HAP-1 (cell line): Measurements from ENCODE around the gene GRPEL1.

ENCODE experiments used
- DNase-seq, 2 experiments: peaks; one replicate each; pipeline ENCODE4 v3.0.0-alpha.2; 2016 to 2020; ENCODE audit warnings: low spot score in 2 of 2
- H3K27me3 ChIP-seq: fragments of 250-450 bp; sonication (Bioruptor Pico); 2 replicates; pipeline ENCODE4 v1.5.1; 2020; ENCODE audit warnings: low read depth, mild to moderate bottlenecking, moderate library complexity
- H3K36me3 ChIP-seq: fragments of 250-450 bp; sonication (Bioruptor Pico); replicated peaks from 2 replicates; pipeline ENCODE4 v1.5.1; 2020; ENCODE audit warnings: mild to moderate bottlenecking
- H3K4me1 ChIP-seq: fragments of 250-450 bp; sonication (Bioruptor Pico); 2 replicates; pipeline ENCODE4 v1.5.1; 2020; ENCODE audit warnings: mild to moderate bottlenecking
- H3K4me3 ChIP-seq: fragments of 250-450 bp; sonication (Bioruptor Pico); 2 replicates; pipeline ENCODE4 v1.5.1; 2020; ENCODE audit warnings: mild to moderate bottlenecking, moderate library complexity
- H3K9me3 ChIP-seq: fragments of 250-450 bp; sonication (Bioruptor Pico); 2 replicates; pipeline ENCODE4 v1.5.1; 2020; ENCODE audit warnings: mild to moderate bottlenecking, moderate library complexity
- in situ Hi-C: fragments of 300-500 bp; cut with MboI; formaldehyde crosslinking; loops from 3 replicates; pipeline ENCODE4 v1.14.3; 2020; ENCODE audit warnings: low sequenced_read_pairs, inconsistent platforms, mixed read lengths

Gene GRPEL1

DNA sequence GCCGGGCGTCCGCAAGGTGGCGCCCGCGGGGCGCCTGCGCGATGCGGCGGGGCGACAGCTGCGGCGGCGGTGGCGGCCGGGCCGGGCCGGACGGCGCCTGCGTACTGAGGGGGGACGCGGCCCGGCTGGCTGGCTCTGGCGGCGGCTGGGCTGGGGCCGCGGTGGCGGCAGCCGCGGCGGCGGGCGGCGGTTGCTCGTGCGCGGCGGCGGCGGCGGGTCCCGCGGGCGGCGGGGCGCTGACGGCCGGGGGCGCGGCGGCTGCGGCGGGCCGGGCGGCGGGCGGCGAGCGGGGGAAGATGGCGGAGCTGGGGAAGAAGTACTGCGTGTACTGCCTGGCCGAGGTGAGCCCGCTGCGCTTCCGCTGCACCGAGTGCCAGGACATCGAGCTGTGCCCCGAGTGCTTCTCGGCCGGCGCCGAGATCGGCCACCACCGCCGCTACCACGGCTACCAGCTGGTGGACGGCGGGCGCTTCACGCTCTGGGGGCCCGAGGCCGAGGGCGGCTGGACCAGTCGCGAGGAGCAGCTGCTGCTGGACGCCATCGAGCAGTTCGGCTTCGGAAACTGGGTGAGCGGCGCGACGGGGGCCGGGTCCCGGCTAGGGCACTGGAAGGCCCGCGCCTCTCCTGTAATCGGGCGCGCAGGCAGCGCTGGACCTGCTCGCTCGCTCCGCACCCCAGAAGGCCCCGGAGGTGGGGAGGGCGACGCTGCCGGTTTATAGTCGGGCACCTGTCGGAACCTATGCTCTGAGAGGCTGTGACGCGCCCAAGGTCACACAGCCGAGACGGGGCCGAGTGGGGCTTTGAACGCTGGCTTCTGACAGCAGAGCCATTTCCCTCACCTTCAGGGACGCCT lies 24.4 kb downstream of the GRPEL1 start, which contains the start of gene TADA2B:
Gene TADA2B (plus strand): TSS at position 89 of the 853 bp plus-strand sequence. CDS start 208 bp downstream, at position 297.
- Histone ChIP-seq H3K27me3 (no peaks in the 10 kb centered on the region), H3K4me3 (peak within 1 kb of the TSS; percentile 96), H3K36me3 (peaks cover 11% of the 10 kb centered on the region), H3K4me1 (no peaks in the 10 kb centered on the region; the same call in none of the 2 replicates), H3K9me3 (no peaks in the 10 kb centered on the region)
- DNase-seq: peak in 1 of 2 experiments; percentile 48
- in situ Hi-C loops: no loop called here

DNA sequence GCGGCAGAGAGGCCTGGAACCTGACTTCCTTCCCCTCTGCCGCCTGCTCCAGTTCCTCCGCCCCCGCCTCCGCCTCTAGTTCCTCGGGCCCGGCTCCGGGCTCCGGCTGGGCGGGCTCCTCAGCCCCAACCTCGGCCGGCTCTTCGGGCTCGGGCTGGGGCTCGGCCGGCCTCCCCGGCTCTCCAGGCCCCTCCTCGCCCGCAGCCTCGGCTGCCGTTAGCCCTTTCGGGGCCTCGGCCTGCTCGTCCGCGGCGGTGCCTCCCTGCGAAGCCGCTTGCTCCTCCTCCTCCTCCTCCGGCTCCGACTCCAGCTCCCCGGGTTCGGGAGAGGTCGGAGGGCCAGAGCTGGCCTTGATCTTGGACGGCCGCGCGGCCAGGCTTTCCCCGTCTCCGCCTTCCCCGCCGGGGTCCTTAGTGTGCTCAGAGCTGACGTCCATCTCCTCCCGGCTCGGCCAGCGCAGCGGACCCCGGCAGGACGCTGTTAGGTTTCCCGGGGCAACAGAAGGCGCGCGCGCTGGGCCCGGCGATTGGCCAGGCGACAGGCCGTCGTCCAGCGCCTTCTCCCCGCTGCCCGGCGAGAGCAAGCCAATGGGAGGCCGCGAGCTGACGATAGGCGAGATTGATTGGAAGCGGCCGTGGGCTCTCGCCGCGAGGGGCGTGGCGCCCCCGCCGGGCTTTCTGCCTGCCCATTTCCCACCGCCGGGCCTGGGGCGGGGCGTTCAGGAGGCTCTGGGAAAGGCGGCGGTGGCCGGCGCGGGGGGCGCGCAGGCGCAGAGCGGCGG lies 25.2 kb downstream of the GRPEL1 start:
- H3K9me3 ChIP-seq: no peaks in the 10 kb centered on the region
- H3K36me3 ChIP-seq: peaks cover 11% of the 10 kb centered on the region
- peak; percentile 97 for DNase-seq
- no peaks in the 10 kb centered on the region for H3K27me3 ChIP-seq
- H3K4me3 ChIP-seq: peak overlapping the region; percentile 67
- in situ Hi-C loops: no loop called here
- no peaks in the 10 kb centered on the region; the same call in none of the 2 replicates for H3K4me1 ChIP-seq

GRCh38 chr4:7041801-7042502 lies 25.9 kb downstream of the GRPEL1 start:
- H3K9me3 ChIP-seq: no peaks in the 10 kb centered on the region
- no peak for DNase-seq
- no peaks in the 10 kb centered on the region for H3K27me3 ChIP-seq
- H3K4me3 ChIP-seq: peak overlapping the region; percentile 67
- no peaks in the 10 kb centered on the region; the same call in none of the 2 replicates for H3K4me1 ChIP-seq
- in situ Hi-C loops: no loop called here
- H3K36me3 ChIP-seq: peaks cover 7% of the 10 kb centered on the region

DNA sequence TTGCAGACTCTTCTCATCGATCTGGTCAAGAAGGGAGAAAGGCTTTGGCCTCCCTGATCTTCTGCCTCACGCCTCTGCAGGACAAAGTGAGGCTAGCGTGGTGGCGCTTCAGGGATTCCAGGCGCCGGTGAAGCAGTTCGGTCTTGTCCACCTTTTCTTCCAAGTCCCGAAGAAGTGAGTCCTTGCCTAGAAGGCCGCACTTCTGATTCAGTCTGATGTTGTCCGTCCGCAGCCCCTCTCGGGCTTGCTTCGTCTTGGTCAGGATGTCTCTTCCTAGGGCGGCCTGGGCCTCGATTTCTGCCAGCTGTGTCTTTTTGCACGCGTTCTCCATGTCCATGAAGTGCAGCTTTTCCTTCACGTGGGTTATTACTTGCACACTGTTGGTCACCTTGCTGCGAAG lies 26.6 kb downstream of the GRPEL1 start:
- DNase-seq: no peak
- H3K4me1 ChIP-seq: no peaks in the 10 kb centered on the region; the same call in none of the 2 replicates
- no peaks in the 10 kb centered on the region for H3K27me3 ChIP-seq
- H3K9me3 ChIP-seq: no peaks in the 10 kb centered on the region
- H3K36me3 ChIP-seq: peaks cover 7% of the 10 kb centered on the region; the same call in 1 of the 2 replicates
- in situ Hi-C loops: no loop called here
- no peak overlapping the region for H3K4me3 ChIP-seq

DNA sequence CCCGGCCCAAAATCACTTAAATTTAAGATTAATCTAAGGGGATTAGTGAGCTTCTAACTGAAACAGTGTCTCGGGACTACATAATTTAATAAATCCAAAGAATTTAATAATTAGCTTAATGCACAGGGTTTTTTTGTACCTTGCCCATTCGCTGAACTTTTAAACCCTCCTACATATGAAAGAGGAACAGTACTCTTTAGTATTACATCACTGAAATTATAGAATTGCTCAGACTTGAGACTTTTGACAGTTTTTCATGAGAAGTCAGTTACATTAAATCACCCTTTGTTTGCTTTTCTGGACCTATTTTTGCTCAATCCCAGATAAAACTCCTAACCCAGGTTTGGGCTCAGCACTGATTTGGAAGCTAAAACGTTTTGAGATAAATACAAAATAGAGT lies 27.1 kb downstream of the GRPEL1 start:
- no peaks in the 10 kb centered on the region for H3K27me3 ChIP-seq
- in situ Hi-C loops: no loop called here
- no peak for DNase-seq
- H3K4me3 ChIP-seq: no peak overlapping the region
- H3K4me1 ChIP-seq: no peaks in the 10 kb centered on the region; the same call in none of the 2 replicates
- no peaks in the 10 kb centered on the region for H3K9me3 ChIP-seq
- H3K36me3 ChIP-seq: peaks cover 5% of the 10 kb centered on the region; the same call in 1 of the 2 replicates

GRCh38 chr4:7037425-7037824 lies 30.4 kb downstream of the GRPEL1 start:
- H3K9me3 ChIP-seq: no peaks in the 10 kb centered on the region
- no peak overlapping the region for H3K4me3 ChIP-seq
- no peaks in the 10 kb centered on the region for H3K27me3 ChIP-seq
- H3K4me1 ChIP-seq: no peaks in the 10 kb centered on the region; the same call in 1 of the 2 replicates
- DNase-seq: no peak
- peaks cover under 1% of the 10 kb centered on the region for H3K36me3 ChIP-seq
- in situ Hi-C loops: no loop called here

GRCh38 chr4:7034262-7035081 lies 33.4 kb downstream of the GRPEL1 start:
- Histone ChIP-seq H3K4me3 (no peak overlapping the region), H3K36me3 (peaks cover 24% of the 10 kb centered on the region), H3K9me3 (no peaks in the 10 kb centered on the region), H3K27me3 (no peaks in the 10 kb centered on the region), H3K4me1 (no peaks in the 10 kb centered on the region)
- DNase-seq: no peak
- in situ Hi-C loops: no loop called here

GRCh38 chr4:7032596-7032995 lies 35.3 kb downstream of the GRPEL1 start:
- in situ Hi-C loops: no loop called here
- H3K4me1 ChIP-seq: no peaks in the 10 kb centered on the region
- no peak for DNase-seq
- H3K36me3 ChIP-seq: peaks cover 27% of the 10 kb centered on the region
- H3K27me3 ChIP-seq: no peaks in the 10 kb centered on the region
- no peaks in the 10 kb centered on the region for H3K9me3 ChIP-seq
- no peak overlapping the region for H3K4me3 ChIP-seq

- in situ Hi-C loops: no loop called here
- H3K36me3 ChIP-seq: peaks cover 27% of the 10 kb centered on the region
- no peaks in the 10 kb centered on the region for H3K27me3 ChIP-seq
- no peak for DNase-seq
- H3K9me3 ChIP-seq: no peaks in the 10 kb centered on the region
- no peaks in the 10 kb centered on the region for H3K4me1 ChIP-seq
- H3K4me3 ChIP-seq: no peak overlapping the region
These were observed 36.1 kb downstream of the GRPEL1 start for GRCh38 chr4:7031558-7032449.

DNA sequence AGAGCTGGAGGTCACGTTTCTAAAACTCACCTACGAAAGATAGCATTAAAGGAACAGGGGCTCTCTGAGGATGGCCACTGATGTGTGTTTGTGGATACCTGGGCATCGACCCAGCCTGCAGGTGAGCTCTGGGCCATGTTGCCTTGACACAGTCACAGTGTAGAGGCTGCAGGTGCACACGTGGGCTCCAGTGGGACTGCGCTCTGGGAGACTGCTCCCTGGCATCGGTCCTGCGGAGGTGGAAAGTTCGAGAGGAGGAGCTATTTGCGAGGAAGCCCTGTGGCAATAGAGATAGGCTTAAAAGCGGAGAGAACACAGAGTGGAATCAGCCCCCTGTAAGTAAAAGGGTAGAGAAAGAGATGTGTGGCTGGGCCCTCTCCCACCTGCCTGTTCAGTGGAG lies 37.0 kb downstream of the GRPEL1 start:
- no peak for DNase-seq
- H3K4me3 ChIP-seq: no peak overlapping the region
- H3K4me1 ChIP-seq: no peaks in the 10 kb centered on the region
- in situ Hi-C loops: no loop called here
- H3K27me3 ChIP-seq: no peaks in the 10 kb centered on the region
- H3K9me3 ChIP-seq: no peaks in the 10 kb centered on the region
- peaks cover 34% of the 10 kb centered on the region for H3K36me3 ChIP-seq

DNA sequence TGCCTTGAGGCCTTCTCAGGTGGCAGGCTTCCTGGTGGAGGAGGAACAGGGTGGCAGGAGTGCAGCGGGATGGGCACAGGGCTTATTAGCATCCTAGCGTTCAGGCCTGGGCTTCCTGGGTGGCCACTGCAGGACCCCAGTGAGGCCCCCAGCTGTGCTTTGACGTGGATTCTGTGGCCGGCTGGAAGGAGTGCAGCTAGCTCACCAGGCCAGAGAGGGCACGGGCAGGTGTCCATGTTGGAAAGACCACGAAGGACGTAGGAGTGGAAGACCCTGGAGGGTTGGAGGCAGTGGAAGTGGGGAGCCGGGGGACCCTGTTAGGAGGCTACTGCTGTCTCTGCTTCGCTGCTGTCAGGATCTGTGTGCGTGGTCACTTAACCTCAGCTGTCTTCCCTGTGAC lies 37.9 kb downstream of the GRPEL1 start:
- H3K36me3 ChIP-seq: peaks cover 41% of the 10 kb centered on the region
- no peak overlapping the region for H3K4me3 ChIP-seq
- H3K4me1 ChIP-seq: no peaks in the 10 kb centered on the region
- in situ Hi-C loops: no loop called here
- no peaks in the 10 kb centered on the region for H3K27me3 ChIP-seq
- no peak for DNase-seq
- no peaks in the 10 kb centered on the region for H3K9me3 ChIP-seq

- Histone ChIP-seq H3K36me3 (peaks cover 46% of the 10 kb centered on the region), H3K9me3 (no peaks in the 10 kb centered on the region), H3K4me3 (no peak overlapping the region), H3K27me3 (no peaks in the 10 kb centered on the region), H3K4me1 (no peaks in the 10 kb centered on the region)
- in situ Hi-C loops: no loop called here
- no peak for DNase-seq
These were observed 38.7 kb downstream of the GRPEL1 start for GRCh38 chr4:7029212-7029611.
